NCI-H187 (cell line): ENCODE measurements around the gene CPEB3.
A peak's percentile ranks its signal among the peaks of the same experiment; 100 is the strongest.
"Not testable (repeated sequence)": the region's sequence is repeated elsewhere in the genome, so short reads cannot be mapped to it uniquely, and the experiment has no call there.

ENCODE experiments used
- DNase-seq, 2 experiments: peaks; one replicate each; lab custom pipeline; 2025; lab: John Stamatoyannopoulos, UW

CPEB3 gene

DNA sequence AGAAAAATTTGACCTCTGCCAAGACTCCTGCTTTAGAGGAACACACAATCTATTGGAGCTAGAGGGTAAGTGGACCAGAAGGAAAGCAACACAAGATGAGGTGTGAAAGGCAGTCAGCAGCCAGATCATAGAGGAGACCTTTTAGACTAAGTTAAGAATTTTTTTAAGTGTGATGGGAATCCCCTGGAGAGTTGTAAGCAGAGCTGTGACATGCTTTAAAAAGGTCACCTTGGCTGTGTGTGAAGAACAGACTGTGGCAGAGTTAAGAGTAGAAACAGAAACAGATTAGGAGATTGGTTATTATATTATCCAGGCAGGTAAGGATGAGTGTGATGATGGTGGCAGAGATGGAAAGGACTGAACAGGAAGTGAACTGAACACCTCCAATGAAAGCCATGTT lies 23.5 kb downstream of the CPEB3 start:
- DNase-seq, result no peak

DNA sequence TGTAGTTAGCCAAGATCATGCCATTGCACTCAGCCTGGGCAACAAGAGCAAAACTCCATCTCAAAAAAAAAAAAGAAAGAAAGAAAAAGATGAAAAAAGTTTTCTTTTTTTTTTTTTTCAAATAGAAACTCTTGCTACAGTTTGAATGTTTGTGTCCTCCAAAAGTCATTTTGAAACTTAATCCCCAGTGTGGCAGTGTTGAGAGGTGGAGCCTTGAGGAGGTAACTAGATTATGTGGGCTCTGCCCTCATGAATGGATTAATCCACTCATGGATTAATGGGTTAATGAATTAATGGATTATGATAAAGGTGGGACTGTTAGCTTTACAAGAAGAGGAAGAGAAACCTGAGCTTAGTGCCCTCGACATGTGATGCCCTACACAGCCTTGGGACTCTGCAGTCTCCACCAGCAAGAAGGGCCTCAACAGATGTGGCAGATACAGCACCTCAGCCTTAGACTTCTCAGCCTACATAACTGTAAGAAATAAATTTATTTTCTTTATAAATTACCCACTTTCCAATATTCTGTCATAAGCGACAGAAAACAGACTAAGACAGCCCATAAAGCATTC lies 25.1 kb downstream of the CPEB3 start:
- no peak for DNase-seq

GRCh38 chr10:92264249-92264648 lies 26.6 kb downstream of the CPEB3 start:
- no peak for DNase-seq

- DNase-seq, result no peak
Observed at GRCh38 chr10:92263396-92263795, 27.5 kb downstream of the CPEB3 start.

DNA sequence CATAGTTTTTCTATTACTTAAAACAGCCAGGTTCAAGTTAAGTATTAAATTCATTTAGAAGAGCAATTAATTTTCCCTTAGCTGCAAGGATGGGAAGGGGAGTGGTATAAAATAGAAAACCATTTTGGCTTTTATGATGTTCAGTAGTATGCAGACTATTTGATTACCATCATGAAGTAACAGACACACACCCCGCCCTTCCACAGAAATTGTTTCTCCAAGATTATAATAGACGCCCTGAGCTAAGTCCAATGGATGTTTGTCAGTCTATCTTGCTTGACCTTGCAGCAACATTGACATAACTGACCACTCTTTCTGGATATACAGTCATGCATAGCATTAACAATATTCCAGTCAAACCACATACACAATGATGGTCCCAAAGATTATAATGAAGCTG lies 42.3 kb downstream of the CPEB3 start:
- DNase-seq, result no peak

GRCh38 chr10:92244796-92245195 lies 46.1 kb downstream of the CPEB3 start:
- DNase-seq, result no peak

GRCh38 chr10:92242910-92243671 lies 47.8 kb downstream of the CPEB3 start:
- no peak for DNase-seq

GRCh38 chr10:92242380-92242779 lies 48.5 kb downstream of the CPEB3 start:
- DNase-seq, result no peak

- no peak for DNase-seq
Observed at GRCh38 chr10:92241501-92241900, 49.4 kb downstream of the CPEB3 start.

- DNase-seq, result no peak
Observed at GRCh38 chr10:92241158-92241500, 49.7 kb downstream of the CPEB3 start.

- peak in 1 of 2 experiments; percentile 39 for DNase-seq
Observed at GRCh38 chr10:92240289-92241157, 50.4 kb downstream of the CPEB3 start.

- no peak for DNase-seq
Observed at GRCh38 chr10:92239600-92240288, 51.1 kb downstream of the CPEB3 start.

- no peak for DNase-seq
Observed at GRCh38 chr10:92239151-92239599, 51.7 kb downstream of the CPEB3 start.

GRCh38 chr10:92238586-92239098 lies 52.2 kb downstream of the CPEB3 start:
- DNase-seq, result no peak

GRCh38 chr10:92238054-92238585 lies 52.8 kb downstream of the CPEB3 start:
- DNase-seq, result no peak

DNA sequence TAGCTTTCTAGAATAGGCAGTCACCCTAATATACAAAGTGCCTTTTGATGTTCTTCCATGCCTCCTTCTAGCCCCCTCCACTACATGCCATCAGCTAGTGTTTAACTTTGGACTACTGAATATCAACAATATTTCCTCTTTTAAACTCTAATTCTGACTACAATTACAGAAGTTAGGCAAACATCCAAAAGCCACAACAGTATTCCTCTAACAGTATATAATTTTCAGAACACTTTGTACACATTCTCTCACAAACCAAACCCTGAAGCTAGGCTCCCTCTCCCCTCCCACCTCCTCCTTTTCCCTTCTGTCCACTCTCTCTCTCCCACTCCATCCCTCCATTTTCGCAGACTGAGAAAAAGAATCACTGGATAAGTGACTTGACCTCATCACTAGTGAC lies 59.7 kb downstream of the CPEB3 start:
- DNase-seq, result no peak

GRCh38 chr10:92222603-92223262 lies 68.1 kb downstream of the CPEB3 start:
- no peak for DNase-seq

GRCh38 chr10:92219559-92219958 lies 71.3 kb downstream of the CPEB3 start:
- DNase-seq, result no peak

DNA sequence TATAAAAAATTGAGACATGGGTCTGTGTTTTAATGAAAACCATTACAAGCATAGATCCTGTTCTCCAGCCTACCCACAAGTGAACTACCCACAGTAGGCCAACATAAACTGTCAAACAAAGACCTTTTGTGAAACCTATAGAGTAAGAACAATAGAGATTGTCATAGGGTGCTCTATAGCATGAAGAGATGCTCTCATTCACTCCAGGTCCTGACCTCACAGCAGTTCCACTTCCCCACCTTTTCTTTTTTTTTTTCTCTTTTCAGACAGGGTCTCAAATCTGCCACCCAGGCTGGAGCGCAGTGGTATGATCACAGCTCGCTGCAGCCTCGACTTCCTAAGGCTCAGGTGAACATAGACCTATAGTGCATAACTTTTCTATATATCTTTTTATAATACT lies 72.3 kb downstream of the CPEB3 start:
- DNase-seq, result no peak

- DNase-seq, result not testable (repeated sequence)
Observed at GRCh38 chr10:92216608-92217007, 74.3 kb downstream of the CPEB3 start.

DNA sequence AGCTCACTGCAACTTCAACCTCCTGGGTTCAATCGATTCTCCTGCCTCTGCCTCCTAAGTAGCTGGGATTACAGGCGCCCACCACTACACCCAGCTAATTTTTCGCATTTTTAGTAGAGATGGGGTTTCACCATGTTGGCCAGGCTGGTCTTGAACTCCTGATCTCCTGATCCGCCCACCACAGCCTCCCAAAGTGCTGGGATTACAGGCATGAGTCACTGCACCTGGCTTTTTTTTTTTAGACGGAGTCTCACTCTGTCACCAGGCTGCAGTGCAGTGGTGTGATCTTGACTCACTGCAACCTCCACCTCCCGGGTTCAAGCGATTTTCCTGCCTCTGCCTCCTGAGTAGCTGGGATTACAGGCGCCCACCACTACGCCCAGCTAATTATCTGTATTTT lies 75.7 kb downstream of the CPEB3 start:
- not testable (repeated sequence) for DNase-seq
